ENCODE results near the gene NRTN.

GRCh38 chr19:5789351-5789761 lies 15.5 kb upstream of the NRTN start:
- TF ChIP-seq REST (IDR thresholded peaks at IDR 0.05; ENCODE audit: insufficient read depth in 1 of 2, low read depth in 2 of 2, low read length in 2 of 2) (no peak), POLR2AphosphoS5 (IDR thresholded peaks at IDR 0.05; ENCODE audit: low read depth, low read length) (no peak), SIN3A (IDR thresholded peaks at IDR 0.05; ENCODE audit: borderline replicate concordance, insufficient read depth, low read length) (no peak), TAF1 (IDR thresholded peaks at IDR 0.05; ENCODE audit: borderline replicate concordance, insufficient read depth, low read length) (no peak), FOXP2 (optimal IDR thresholded peaks at IDR 0.05; ENCODE audit: borderline replicate concordance, extremely low read depth, extremely low read length, insufficient read depth) (no peak)

Measured in PFSK-1 (cell line).